Kidney epithelial cell (primary cell): Measurements from ENCODE around the gene CCDC187. TPM values are rescaled to one million over a fixed set of nuclear protein-coding genes. Genes with fewer than 3 reads are reported as not detected.

Experiments
- DNase-seq: peaks from one replicate; pipeline ENCODE4 v3.0.0-alpha.2; 2010; ENCODE audit warnings: low read depth
- H3K27me3 ChIP-seq: 2 replicates; pipeline ENCODE4 v1.6.0; 2011; ENCODE audit warnings: low read length; ENCODE audit not compliant: control insufficient read depth, insufficient read depth
- H3K36me3 ChIP-seq: 2 replicates; pipeline ENCODE4 v1.5.1; 2011; ENCODE audit warnings: low read length; ENCODE audit not compliant: control insufficient read depth, insufficient read depth
- H3K4me3 ChIP-seq: 2 replicates; pipeline ENCODE4 v1.5.1; 2011; ENCODE audit warnings: low read depth, mild to moderate bottlenecking, control low read depth, low read length
- CTCF ChIP-seq: IDR thresholded peaks from 2 replicates; pipeline ENCODE4 v1.5.1; 2011; ENCODE audit warnings: mild to moderate bottlenecking, moderate library complexity, low read length, control low read depth, inconsistent platforms; ENCODE audit not compliant: insufficient read depth, poor library complexity, severe bottlenecking
- total RNA-seq: library from RNA; depleted of rRNA; stranded (reverse); fragments of >200 nt; gene quantifications from 2 replicates; pipeline ENCODE4 v1.2.3, GENCODE V29; 2015

Gene CCDC187
- total RNA-seq, 1 donor from 2014 or later: 0.04 TPM

- peaks cover 20% of the 10 kb centered on the region for H3K27me3 ChIP-seq
- DNase-seq: no peak
- TF ChIP-seq CTCF: no peak
- no peak overlapping the region for H3K4me3 ChIP-seq
- H3K36me3 ChIP-seq: no peaks in the 10 kb centered on the region
Observed at GRCh38 chr9:136318111-136318775, 14.3 kb upstream of the CCDC187 start.

- H3K36me3 ChIP-seq: no peaks in the 10 kb centered on the region
- no peak for TF ChIP-seq CTCF
- H3K27me3 ChIP-seq: peaks cover 17% of the 10 kb centered on the region
- no peak for DNase-seq
- no peak overlapping the region for H3K4me3 ChIP-seq
Observed at GRCh38 chr9:136317695-136318094, 13.8 kb upstream of the CCDC187 start.

DNA sequence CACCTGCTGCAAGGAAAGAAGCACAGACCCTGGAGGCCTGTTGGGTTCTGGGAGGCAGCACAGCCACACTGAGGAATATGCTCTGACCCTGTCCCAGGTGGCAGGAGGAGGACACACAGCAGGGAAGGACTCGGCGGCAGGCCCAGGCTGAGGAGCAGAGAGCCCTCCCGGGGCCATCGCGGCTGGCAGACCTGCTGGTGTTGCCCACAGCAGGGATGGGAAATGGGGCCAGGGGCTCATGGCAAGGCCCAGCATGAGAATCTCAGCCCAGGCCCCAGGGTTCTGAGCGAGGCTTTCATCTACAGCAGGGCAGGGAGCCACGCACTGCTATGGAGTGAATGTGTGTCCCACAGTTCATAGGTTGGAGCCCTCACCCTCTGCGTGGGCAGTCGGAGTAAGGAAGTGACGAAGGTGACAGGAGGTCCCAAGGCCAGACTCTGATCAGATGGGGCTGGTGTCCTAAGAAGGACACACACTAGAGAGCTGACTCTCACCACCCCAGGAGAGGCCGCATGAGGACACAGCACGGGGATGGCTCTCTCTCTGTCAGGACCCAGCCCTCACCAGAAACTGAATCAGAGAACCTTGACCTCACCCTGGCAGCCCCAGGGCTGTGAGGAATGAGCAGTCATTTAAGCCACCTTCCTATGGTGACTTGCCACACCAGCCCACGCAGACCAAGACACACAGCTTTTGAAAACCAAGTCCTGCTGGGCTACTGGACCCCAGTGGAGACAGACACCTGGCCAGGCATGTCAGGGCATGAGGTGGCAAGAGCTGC lies 13.2 kb upstream of the CCDC187 start:
- TF ChIP-seq CTCF: no peak
- no peak overlapping the region for H3K4me3 ChIP-seq
- H3K27me3 ChIP-seq: peaks cover 11% of the 10 kb centered on the region
- no peak for DNase-seq
- no peaks in the 10 kb centered on the region for H3K36me3 ChIP-seq

DNA sequence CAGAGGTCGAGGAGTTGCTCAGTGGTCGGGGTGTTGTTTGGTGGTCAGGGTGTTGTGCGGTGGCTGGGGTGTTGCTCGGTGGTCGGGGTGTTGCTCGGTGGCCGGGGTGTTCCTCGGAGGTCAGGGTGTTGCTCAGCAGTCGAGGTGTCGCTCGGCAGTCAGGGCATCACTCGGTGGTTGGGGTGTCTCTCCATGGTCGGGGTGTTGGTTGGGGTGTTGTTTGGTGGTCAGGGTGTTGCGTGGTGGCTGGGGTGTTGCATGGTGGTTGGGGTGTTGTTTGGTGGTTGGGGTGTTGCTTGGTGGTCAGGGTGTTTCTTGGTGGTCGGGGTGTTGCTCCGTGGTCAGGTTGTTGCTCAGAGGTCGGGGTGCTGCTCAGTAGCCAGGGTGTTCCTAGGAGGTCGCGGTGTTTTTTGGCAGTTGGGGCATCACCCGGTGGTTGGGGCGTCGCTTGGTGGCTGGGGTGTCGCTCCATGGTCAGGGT lies 12.4 kb upstream of the CCDC187 start:
- no peak for DNase-seq
- Histone ChIP-seq H3K27me3 (peaks cover 5% of the 10 kb centered on the region), H3K4me3 (no peak overlapping the region), H3K36me3 (no peaks in the 10 kb centered on the region)
- TF ChIP-seq CTCF: no peak

- no peak overlapping the region for H3K4me3 ChIP-seq
- peaks cover 4% of the 10 kb centered on the region for H3K27me3 ChIP-seq
- no peak for DNase-seq
- H3K36me3 ChIP-seq: no peaks in the 10 kb centered on the region
- no peak for TF ChIP-seq CTCF
Observed at GRCh38 chr9:136314944-136315343, 11.1 kb upstream of the CCDC187 start.
